MM.1S (cell line): Measurements from ENCODE around the gene PHF23.

ENCODE experiments used
- DNase-seq: peaks from one replicate; pipeline ENCODE4 v3.0.0-alpha.2; 2015
- H2AFZ ChIP-seq: fragments of 300-600 bp; sonication (generic); 2 replicates; pipeline ENCODE4 v1.6.0; 2016; ENCODE audit warnings: antibody characterized with exemption, low read length
- H3F3A ChIP-seq: fragments of 300-600 bp; sonication (generic); 2 replicates; pipeline ENCODE4 v1.6.1; 2016; ENCODE audit warnings: mild to moderate bottlenecking, antibody characterized with exemption, low read length, moderate library complexity, mixed read lengths; ENCODE audit not compliant: insufficient read depth
- H3K27ac ChIP-seq: fragments of 300-600 bp; sonication (generic); 2 replicates; pipeline ENCODE4 v1.5.1; 2016; ENCODE audit warnings: mild to moderate bottlenecking, low read length
- H3K27me3 ChIP-seq: fragments of 300-600 bp; sonication (generic); replicated peaks from 2 replicates; pipeline ENCODE4 v1.6.0; 2016; ENCODE audit warnings: low read length; ENCODE audit not compliant: insufficient read depth
- H3K36me3 ChIP-seq: fragments of 300-600 bp; sonication (generic); replicated peaks from 2 replicates; pipeline ENCODE4 v1.6.1; 2016; ENCODE audit warnings: mild to moderate bottlenecking, low read length, mixed read lengths; ENCODE audit not compliant: insufficient read depth
- H3K4me1 ChIP-seq: fragments of 300-600 bp; sonication (generic); 2 replicates; pipeline ENCODE4 v1.6.1; 2016; ENCODE audit warnings: low read length, mixed read lengths
- H3K4me2 ChIP-seq: fragments of 300-600 bp; sonication (generic); 2 replicates; pipeline ENCODE4 v1.6.0; 2016; ENCODE audit warnings: low read depth, low read length
- H3K4me3 ChIP-seq: fragments of 300-600 bp; sonication (generic); 2 replicates; pipeline ENCODE4 v1.5.1; 2016; ENCODE audit warnings: low read length, mixed read lengths
- H3K79me2 ChIP-seq: fragments of 300-600 bp; sonication (generic); 2 replicates; pipeline ENCODE4 v1.6.1; 2016; ENCODE audit warnings: mixed run types, low read length, mixed read lengths
- H3K9ac ChIP-seq: fragments of 300-600 bp; sonication (generic); 2 replicates; pipeline ENCODE4 v1.6.1; 2016; ENCODE audit warnings: low read length, mixed read lengths
- H3K9me2 ChIP-seq: fragments of 300-600 bp; sonication (generic); replicated peaks from 2 replicates; pipeline ENCODE4 v1.6.1; 2016; ENCODE audit warnings: mild to moderate bottlenecking, low read length, mixed read lengths; ENCODE audit not compliant: insufficient read depth
- H3K9me3 ChIP-seq: fragments of 300-600 bp; sonication (generic); replicated peaks from 2 replicates; pipeline ENCODE4 v1.6.1; 2016; ENCODE audit warnings: mild to moderate bottlenecking, low read length, mixed read lengths; ENCODE audit not compliant: insufficient read depth
- H4K20me1 ChIP-seq: fragments of 300-600 bp; sonication (generic); 2 replicates; pipeline ENCODE4 v1.6.1; 2016; ENCODE audit warnings: mild to moderate bottlenecking, low read length, moderate library complexity, mixed read lengths; ENCODE audit not compliant: insufficient read depth
- EZH2 ChIP-seq: fragments of 300-600 bp; sonication (generic); optimal IDR thresholded peaks from 2 replicates; pipeline ENCODE3; 2017; ENCODE audit warnings: low read depth, mild to moderate bottlenecking, antibody characterized with exemption, low read length, mixed read lengths
- EZH2phosphoT487 ChIP-seq: fragments of 300-600 bp; sonication (generic); IDR thresholded peaks from 2 replicates; pipeline ENCODE4 v1.6.1; 2018; ENCODE audit warnings: antibody characterized with exemption, low read length
- TF ChIP-seq, protein P1 (sequence below): fragments of 300-600 bp; sonication (generic); IDR thresholded peaks from 2 replicates; pipeline ENCODE4 v1.5.1; 2016; ENCODE audit warnings: antibody characterized with exemption, low read length, mixed read lengths

The PHF23 gene

DNA sequence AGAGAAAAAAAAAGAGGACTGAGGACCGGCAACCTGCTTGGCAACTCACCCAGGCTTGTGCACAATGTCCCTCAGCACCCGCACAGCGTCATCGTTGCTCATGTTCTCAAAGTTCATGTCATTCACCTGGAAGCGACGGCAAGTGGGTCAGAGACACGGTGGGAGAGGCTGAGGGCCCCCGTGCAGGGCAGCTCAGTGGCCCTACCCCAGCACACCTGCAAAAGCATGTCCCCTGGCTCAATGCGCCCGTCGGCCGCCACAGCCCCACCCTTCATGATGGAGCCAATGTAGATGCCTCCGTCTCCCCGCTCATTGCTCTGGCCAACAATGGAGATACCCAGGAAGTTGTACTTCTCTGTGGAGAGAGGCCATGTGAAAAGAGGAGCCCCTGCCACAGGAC lies 10.3 kb downstream of the PHF23 start:
- H2AFZ ChIP-seq, result no peak overlapping the region
- H3K4me2 ChIP-seq, result no peak overlapping the region
- H3K27ac ChIP-seq, result no peak overlapping the region
- no peaks in the 10 kb centered on the region for H4K20me1 ChIP-seq
- peaks cover 4% of the 10 kb centered on the region; the same call in 1 of the 2 replicates for H3K4me1 ChIP-seq
- H3K9me2 ChIP-seq, result no peaks in the 10 kb centered on the region
- peaks cover 42% of the 10 kb centered on the region for H3K79me2 ChIP-seq
- H3K9ac ChIP-seq, result no peak overlapping the region
- 0 out of 2 replicates have a peak, but pooled peaks cover 1% of the 10 kb centered on the region for H3K36me3 ChIP-seq
- TF ChIP-seq EZH2, result no peak
- no peak for TF ChIP-seq EZH2phosphoT487
- TF ChIP-seq, protein P1, sequence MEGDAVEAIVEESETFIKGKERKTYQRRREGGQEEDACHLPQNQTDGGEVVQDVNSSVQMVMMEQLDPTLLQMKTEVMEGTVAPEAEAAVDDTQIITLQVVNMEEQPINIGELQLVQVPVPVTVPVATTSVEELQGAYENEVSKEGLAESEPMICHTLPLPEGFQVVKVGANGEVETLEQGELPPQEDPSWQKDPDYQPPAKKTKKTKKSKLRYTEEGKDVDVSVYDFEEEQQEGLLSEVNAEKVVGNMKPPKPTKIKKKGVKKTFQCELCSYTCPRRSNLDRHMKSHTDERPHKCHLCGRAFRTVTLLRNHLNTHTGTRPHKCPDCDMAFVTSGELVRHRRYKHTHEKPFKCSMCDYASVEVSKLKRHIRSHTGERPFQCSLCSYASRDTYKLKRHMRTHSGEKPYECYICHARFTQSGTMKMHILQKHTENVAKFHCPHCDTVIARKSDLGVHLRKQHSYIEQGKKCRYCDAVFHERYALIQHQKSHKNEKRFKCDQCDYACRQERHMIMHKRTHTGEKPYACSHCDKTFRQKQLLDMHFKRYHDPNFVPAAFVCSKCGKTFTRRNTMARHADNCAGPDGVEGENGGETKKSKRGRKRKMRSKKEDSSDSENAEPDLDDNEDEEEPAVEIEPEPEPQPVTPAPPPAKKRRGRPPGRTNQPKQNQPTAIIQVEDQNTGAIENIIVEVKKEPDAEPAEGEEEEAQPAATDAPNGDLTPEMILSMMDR, result no peak
- H3K27me3 ChIP-seq, result no peaks in the 10 kb centered on the region
- H3F3A ChIP-seq, result no peaks in the 10 kb centered on the region
- DNase-seq, result no peak
- no peak overlapping the region for H3K4me3 ChIP-seq
- no peaks in the 10 kb centered on the region for H3K9me3 ChIP-seq

DNA sequence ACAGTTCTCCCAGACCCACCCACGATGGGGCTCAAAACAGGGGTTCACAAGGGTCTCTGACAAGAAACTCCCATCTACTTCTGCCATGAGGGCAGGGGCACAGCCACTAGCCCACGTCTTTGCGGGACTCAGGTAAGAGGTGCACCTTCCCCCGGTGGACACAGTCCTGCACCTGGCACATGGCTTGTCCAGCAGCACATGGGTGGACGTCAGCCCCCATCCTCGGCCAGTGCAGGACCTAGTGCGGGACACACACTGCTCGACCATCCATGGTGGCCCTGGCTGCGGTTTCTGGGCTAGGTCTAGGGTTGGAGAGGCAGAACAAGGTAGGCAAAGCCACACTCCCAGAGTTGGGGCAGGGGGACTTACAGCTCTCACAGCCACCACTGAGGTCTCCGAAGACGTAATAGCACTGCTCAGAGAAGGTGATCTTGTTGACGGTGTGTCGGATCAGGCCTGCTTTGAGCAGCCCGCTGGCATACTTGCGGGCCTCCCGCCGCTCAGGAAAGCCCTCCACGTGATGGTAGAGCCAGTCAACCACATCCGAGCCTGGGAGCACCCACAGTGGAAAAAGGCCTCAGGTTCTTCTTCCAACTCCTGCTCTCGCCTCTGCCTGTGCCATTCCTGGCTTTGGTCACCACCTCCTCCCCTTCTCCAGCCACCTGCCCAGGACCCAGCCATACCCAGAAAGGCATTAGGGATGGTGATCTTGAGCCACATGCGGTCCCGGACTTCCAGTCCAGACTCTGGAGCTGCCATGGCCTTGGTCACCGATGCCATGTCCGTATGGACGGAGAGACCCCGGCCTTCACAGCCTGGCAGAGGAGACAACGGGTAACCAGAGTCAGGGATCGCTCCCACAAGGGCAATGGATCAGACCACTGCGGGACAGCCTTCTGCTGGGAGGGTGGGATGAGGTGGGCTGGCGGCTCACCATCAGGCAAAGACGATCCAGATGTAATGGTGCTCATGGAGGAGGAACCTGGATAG lies 12.2 kb downstream of the PHF23 start:
- no peak for TF ChIP-seq EZH2phosphoT487
- TF ChIP-seq, protein P1, result no peak
- peaks cover 32% of the 10 kb centered on the region for H3K79me2 ChIP-seq
- H3K9me3 ChIP-seq, result no peaks in the 10 kb centered on the region
- H3K9ac ChIP-seq, result no peak overlapping the region
- no peak overlapping the region for H2AFZ ChIP-seq
- H3K27me3 ChIP-seq, result no peaks in the 10 kb centered on the region
- H3K36me3 ChIP-seq, result 0 out of 2 replicates have a peak, but pooled peaks cover 6% of the 10 kb centered on the region
- DNase-seq, result no peak
- no peak overlapping the region for H3K4me3 ChIP-seq
- H4K20me1 ChIP-seq, result no peaks in the 10 kb centered on the region
- no peaks in the 10 kb centered on the region for H3K4me1 ChIP-seq
- no peak overlapping the region for H3K4me2 ChIP-seq
- no peak overlapping the region for H3K27ac ChIP-seq
- H3K9me2 ChIP-seq, result no peaks in the 10 kb centered on the region
- H3F3A ChIP-seq, result no peaks in the 10 kb centered on the region

DNA sequence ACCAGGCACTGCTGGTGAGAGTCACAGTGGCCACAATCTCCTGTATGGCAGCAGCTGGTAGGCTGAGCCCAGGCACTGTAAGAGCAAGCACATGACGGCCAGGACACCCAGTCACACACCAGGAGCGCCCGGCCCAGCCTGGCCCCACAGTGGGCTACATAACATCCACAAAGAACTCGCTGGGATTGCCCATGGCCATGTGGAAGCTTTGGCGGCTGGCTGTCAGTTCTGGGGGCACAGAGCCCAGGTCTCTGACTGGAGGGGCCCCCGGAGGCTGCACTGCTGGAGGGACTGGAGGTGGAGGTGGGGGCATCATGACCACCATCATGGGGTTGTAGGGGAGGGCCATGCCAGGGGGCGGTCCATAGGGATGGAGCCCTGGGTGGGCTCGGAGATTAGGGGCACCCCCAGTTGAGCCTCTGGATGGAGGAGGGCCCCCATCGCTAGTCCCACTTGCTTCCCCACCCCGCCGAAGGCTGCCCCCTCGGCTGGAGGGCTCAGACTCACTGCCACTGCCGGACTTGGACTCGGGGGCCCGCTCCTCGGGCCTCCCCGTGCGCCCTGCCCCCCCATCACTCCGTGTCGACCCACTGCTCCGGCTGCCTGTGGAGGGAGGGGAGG lies 13.4 kb downstream of the PHF23 start:
- Histone ChIP-seq H3F3A (no peaks in the 10 kb centered on the region), H3K4me2 (no peak overlapping the region), H3K36me3 (0 out of 2 replicates have a peak, but pooled peaks cover 6% of the 10 kb centered on the region), H3K79me2 (peaks cover 31% of the 10 kb centered on the region), H3K27me3 (no peaks in the 10 kb centered on the region), H4K20me1 (no peaks in the 10 kb centered on the region), H3K27ac (no peak overlapping the region), H3K4me3 (no peak overlapping the region), H3K9me2 (no peaks in the 10 kb centered on the region), H2AFZ (no peak overlapping the region), H3K9me3 (no peaks in the 10 kb centered on the region), H3K4me1 (peaks cover 5% of the 10 kb centered on the region), H3K9ac (no peak overlapping the region)
- TF ChIP-seq EZH2 (no peak), EZH2phosphoT487 (no peak)
- TF ChIP-seq, protein P1, result no peak
- DNase-seq, result no peak
